Coronary artery (tissue), 2 donors: ENCODE results near the gene DACT2.

Source experiments
- DNase-seq: peaks from one replicate; pipeline ENCODE4 v3.0.0-alpha.2; 2017; ENCODE audit warnings: low spot score
- H3K27ac ChIP-seq, 2 donors: fragments of 200-600 bp; sonication (generic); one replicate each; pipeline ENCODE4 v1.5.1; 2016 to 2019
- H3K4me3 ChIP-seq: fragments of 200-600 bp; sonication (generic); 2 replicates; pipeline ENCODE4 v1.5.1; 2016; ENCODE audit warnings: mild to moderate bottlenecking, moderate library complexity
- TF ChIP-seq, protein P1 (sequence below): fragments of 200-600 bp; sonication (generic); IDR thresholded peaks from one replicate; pipeline ENCODE4 v1.5.1; 2019; ENCODE audit warnings: antibody characterized with exemption

DACT2 gene

GRCh38 chr6:168303982-168304751, 15.4 kb downstream of the DACT2 start:
- no peak for DNase-seq
- H3K27ac ChIP-seq, result no peak overlapping the region
- TF ChIP-seq, protein P1, sequence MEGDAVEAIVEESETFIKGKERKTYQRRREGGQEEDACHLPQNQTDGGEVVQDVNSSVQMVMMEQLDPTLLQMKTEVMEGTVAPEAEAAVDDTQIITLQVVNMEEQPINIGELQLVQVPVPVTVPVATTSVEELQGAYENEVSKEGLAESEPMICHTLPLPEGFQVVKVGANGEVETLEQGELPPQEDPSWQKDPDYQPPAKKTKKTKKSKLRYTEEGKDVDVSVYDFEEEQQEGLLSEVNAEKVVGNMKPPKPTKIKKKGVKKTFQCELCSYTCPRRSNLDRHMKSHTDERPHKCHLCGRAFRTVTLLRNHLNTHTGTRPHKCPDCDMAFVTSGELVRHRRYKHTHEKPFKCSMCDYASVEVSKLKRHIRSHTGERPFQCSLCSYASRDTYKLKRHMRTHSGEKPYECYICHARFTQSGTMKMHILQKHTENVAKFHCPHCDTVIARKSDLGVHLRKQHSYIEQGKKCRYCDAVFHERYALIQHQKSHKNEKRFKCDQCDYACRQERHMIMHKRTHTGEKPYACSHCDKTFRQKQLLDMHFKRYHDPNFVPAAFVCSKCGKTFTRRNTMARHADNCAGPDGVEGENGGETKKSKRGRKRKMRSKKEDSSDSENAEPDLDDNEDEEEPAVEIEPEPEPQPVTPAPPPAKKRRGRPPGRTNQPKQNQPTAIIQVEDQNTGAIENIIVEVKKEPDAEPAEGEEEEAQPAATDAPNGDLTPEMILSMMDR, result no peak
- no peak overlapping the region for H3K4me3 ChIP-seq

DNA sequence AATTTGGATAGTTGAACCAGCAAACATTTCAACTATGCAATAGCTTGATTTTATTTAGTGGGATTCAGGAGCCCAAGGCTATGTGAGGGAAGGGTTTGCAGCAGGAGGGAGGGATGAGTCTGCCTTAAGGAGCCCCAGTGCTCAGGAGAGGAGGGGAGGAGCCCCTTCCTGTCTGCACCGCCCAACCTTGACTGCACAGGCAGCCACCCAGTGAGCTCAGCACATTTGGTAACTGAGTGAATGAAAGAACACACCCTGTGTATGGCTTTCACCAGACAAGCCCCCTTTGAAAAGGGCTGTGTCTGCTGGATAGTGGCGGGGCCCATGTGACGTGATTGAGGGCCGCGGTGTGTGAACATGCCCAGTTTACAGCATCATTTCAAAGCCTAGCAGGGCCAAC, 17.0 kb downstream of the DACT2 start:
- H3K4me3 ChIP-seq, result no peak overlapping the region
- no peak overlapping the region for H3K27ac ChIP-seq
- TF ChIP-seq, protein P1, result no peak
- no peak for DNase-seq

GRCh38 chr6:168301648-168302398, 17.8 kb downstream of the DACT2 start:
- DNase-seq, result no peak
- H3K27ac ChIP-seq, result no peak overlapping the region
- H3K4me3 ChIP-seq, result no peak overlapping the region
- TF ChIP-seq, protein P1, result no peak

DNA sequence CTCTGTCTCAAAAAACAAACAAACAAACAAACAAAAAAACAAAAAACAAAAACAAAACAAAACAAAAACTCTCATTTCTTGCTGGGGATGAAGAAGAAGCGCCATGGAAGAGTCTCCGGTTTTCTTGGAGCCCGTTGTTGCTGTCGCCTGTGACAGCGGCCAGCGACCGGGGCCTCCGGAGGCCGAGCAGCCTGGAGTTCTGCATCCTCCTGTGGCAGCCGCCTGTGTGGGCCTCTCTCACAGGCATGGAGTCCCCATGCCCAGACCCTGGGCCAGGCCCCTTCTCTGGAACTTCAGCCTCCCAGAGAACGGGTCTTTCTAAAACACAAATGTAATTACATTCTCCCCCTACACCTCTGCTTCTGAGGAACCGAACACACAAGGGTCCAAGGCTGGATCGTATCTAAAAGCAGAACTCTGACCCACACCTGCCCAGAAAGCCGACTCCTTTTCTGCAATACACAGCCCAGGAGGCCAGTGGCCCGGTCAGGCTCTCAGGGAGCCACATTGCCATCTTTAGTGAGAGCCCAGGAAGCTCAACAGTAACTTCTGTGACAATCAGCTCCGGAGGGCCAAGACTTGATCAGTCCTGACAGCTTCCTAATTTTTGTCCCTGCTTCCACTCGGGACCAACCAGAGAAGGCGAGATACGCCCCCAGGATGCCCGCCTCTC, 18.5 kb downstream of the DACT2 start:
- Histone ChIP-seq H3K27ac (no peak overlapping the region), H3K4me3 (no peak overlapping the region)
- TF ChIP-seq, protein P1, result no peak
- DNase-seq, result no peak

GRCh38 chr6:168299541-168300511, 19.8 kb downstream of the DACT2 start:
- H3K27ac ChIP-seq, result no peak overlapping the region
- TF ChIP-seq, protein P1, result no peak
- DNase-seq, result no peak
- no peak overlapping the region for H3K4me3 ChIP-seq

DNA sequence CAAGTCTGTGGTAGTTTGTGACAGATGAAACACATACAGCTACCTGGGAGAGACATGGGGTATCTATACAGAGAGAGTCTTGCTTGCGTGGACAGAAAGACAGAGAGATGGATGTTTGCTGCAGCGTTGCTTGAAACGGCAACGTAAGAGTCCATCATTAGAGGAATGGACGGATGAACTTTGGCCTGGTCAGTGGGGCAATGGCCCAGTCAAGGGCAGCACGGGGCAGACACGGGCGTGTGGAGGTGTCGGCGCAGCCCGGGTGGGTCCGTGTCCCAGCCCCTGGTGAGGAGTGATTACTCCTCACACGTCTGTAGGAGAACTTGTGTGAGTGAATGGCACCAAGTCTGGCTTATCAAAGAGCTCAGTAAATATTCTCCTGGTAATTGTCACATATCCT, 21.9 kb downstream of the DACT2 start:
- TF ChIP-seq, protein P1, result no peak
- no peak overlapping the region for H3K27ac ChIP-seq
- no peak overlapping the region for H3K4me3 ChIP-seq
- no peak for DNase-seq
